ENCODE measurements around the gene FBXO45. TPM values are rescaled to one million over a fixed set of nuclear protein-coding genes. Genes with fewer than 3 reads are reported as not detected.
"Not testable (repeated sequence)": the region's sequence is repeated elsewhere in the genome, so short reads cannot be mapped to it uniquely, and the experiment has no call there.

Gene FBXO45
- total RNA-seq, 1 donor from 2014 or later, result 8.2 TPM

GRCh38 chr3:196608693-196609092 is 40.2 kb downstream of the FBXO45 start:
- Mint-ChIP-seq H3K4me1 (ENCODE audit: unreplicated experiment) (peaks cover 3% of the 10 kb centered on the region), H3K27me3 (ENCODE audit: unreplicated experiment) (peaks cover 34% of the 10 kb centered on the region), H3K4me3 (ENCODE audit: unreplicated experiment) (no peak overlapping the region), H3K9me3 (ENCODE audit: unreplicated experiment) (peaks cover 4% of the 10 kb centered on the region), H3K27ac (ENCODE audit: unreplicated experiment) (no peak overlapping the region), H3K36me3 (ENCODE audit: unreplicated experiment) (peaks cover 2% of the 10 kb centered on the region)
- DNase-seq (ENCODE audit: extremely low spot score, unreplicated experiment), result no peak
- no peak for TF ChIP-seq CTCF (IDR thresholded peaks at IDR 0.05)

- H3K9me3 Mint-ChIP-seq (ENCODE audit: unreplicated experiment), result peaks cover 4% of the 10 kb centered on the region
Measured at GRCh38 chr3:196609343-196609775, 40.9 kb downstream of the FBXO45 start.

GRCh38 chr3:196609805-196610515 is 41.5 kb downstream of the FBXO45 start:
- Mint-ChIP-seq H3K36me3 (ENCODE audit: unreplicated experiment) (peaks cover 2% of the 10 kb centered on the region), H3K9me3 (ENCODE audit: unreplicated experiment) (peaks cover 4% of the 10 kb centered on the region), H3K4me1 (ENCODE audit: unreplicated experiment) (peaks cover 3% of the 10 kb centered on the region), H3K4me3 (ENCODE audit: unreplicated experiment) (no peak overlapping the region), H3K27me3 (ENCODE audit: unreplicated experiment) (peaks cover 27% of the 10 kb centered on the region), H3K27ac (ENCODE audit: unreplicated experiment) (no peak overlapping the region)
- DNase-seq (ENCODE audit: extremely low spot score, unreplicated experiment), result no peak
- TF ChIP-seq CTCF (IDR thresholded peaks at IDR 0.05), result no peak

More at GRCh38 chr3:196609343-196609775, 40.9 kb downstream of the FBXO45 start:
- H3K4me1 Mint-ChIP-seq (ENCODE audit: unreplicated experiment), result peaks cover 3% of the 10 kb centered on the region
- DNase-seq (ENCODE audit: extremely low spot score, unreplicated experiment), result peak; percentile 94
- peaks cover 32% of the 10 kb centered on the region for H3K27me3 Mint-ChIP-seq (ENCODE audit: unreplicated experiment)
- no peak overlapping the region for H3K27ac Mint-ChIP-seq (ENCODE audit: unreplicated experiment)
- peaks cover 2% of the 10 kb centered on the region for H3K36me3 Mint-ChIP-seq (ENCODE audit: unreplicated experiment)
- no peak overlapping the region for H3K4me3 Mint-ChIP-seq (ENCODE audit: unreplicated experiment)
- peak; percentile 91 for TF ChIP-seq CTCF (IDR thresholded peaks at IDR 0.05)

GRCh38 chr3:196611761-196612483 is 43.5 kb downstream of the FBXO45 start:
- Mint-ChIP-seq H3K27me3 (ENCODE audit: unreplicated experiment) (peaks cover 14% of the 10 kb centered on the region), H3K36me3 (ENCODE audit: unreplicated experiment) (peaks cover 2% of the 10 kb centered on the region), H3K9me3 (ENCODE audit: unreplicated experiment) (peaks cover 4% of the 10 kb centered on the region), H3K27ac (ENCODE audit: unreplicated experiment) (no peak overlapping the region), H3K4me1 (ENCODE audit: unreplicated experiment) (peaks cover 3% of the 10 kb centered on the region), H3K4me3 (ENCODE audit: unreplicated experiment) (no peak overlapping the region)
- DNase-seq (ENCODE audit: extremely low spot score, unreplicated experiment), result no peak
- no peak for TF ChIP-seq CTCF (IDR thresholded peaks at IDR 0.05)

GRCh38 chr3:196615234-196615633 is 46.8 kb downstream of the FBXO45 start:
- H3K36me3 Mint-ChIP-seq (ENCODE audit: unreplicated experiment); H3K9me3 Mint-ChIP-seq (ENCODE audit: unreplicated experiment); H3K27me3 Mint-ChIP-seq (ENCODE audit: unreplicated experiment); H3K27ac Mint-ChIP-seq (ENCODE audit: unreplicated experiment); DNase-seq (ENCODE audit: extremely low spot score, unreplicated experiment); H3K4me3 Mint-ChIP-seq (ENCODE audit: unreplicated experiment); H3K4me1 Mint-ChIP-seq (ENCODE audit: unreplicated experiment): not testable (repeated sequence)
